GM23338 (cell line): ENCODE measurements around the gene GCHFR. TPM values are rescaled to one million over a fixed set of nuclear protein-coding genes. Genes with fewer than 3 reads are reported as not detected.

Experiments used
- ATAC-seq: fragments of 200-7000 bp; cut with Tn5 transposase; 3 replicates; pipeline ENCODE4 v1.9.1; 2020
- DNase-seq: peaks from one replicate; pipeline ENCODE4 v3.0.0-alpha.2; 2015; ENCODE audit warnings: low spot score
- H2AFZ ChIP-seq: fragments of 200-600 bp; sonication (generic); 2 replicates; pipeline ENCODE4 v1.8.0; 2016; ENCODE audit warnings: antibody characterized with exemption, mild to moderate bottlenecking, moderate library complexity
- H3F3A ChIP-seq: fragments of 200-600 bp; sonication (generic); replicated peaks from 2 replicates; pipeline ENCODE4 v1.8.0; 2017; ENCODE audit warnings: antibody characterized with exemption, mixed run types, low read depth
- H3K27ac ChIP-seq: fragments of 200-600 bp; sonication (generic); 2 replicates; pipeline ENCODE4 v1.6.1; 2016; ENCODE audit warnings: low read depth
- H3K27me3 ChIP-seq: fragments of 200-600 bp; sonication (generic); 2 replicates; pipeline ENCODE4 v1.8.0; 2016; ENCODE audit warnings: mild to moderate bottlenecking, mixed run types, moderate library complexity; ENCODE audit not compliant: insufficient read depth
- H3K36me3 ChIP-seq: fragments of 200-600 bp; sonication (generic); 2 replicates; pipeline ENCODE4 v1.8.0; 2016; ENCODE audit warnings: mild to moderate bottlenecking; ENCODE audit not compliant: insufficient read depth
- H3K4me1 ChIP-seq: fragments of 200-600 bp; sonication (generic); 2 replicates; pipeline ENCODE4 v1.8.0; 2016; ENCODE audit warnings: mild to moderate bottlenecking, moderate library complexity; ENCODE audit not compliant: insufficient read depth
- H3K4me2 ChIP-seq: fragments of 200-600 bp; sonication (generic); 2 replicates; pipeline ENCODE4 v1.7.1; 2017; ENCODE audit warnings: mixed run types
- H3K4me3 ChIP-seq: fragments of 200-600 bp; sonication (generic); 2 replicates; pipeline ENCODE4 v1.6.1; 2016; ENCODE audit warnings: mixed run types
- H3K79me2 ChIP-seq: fragments of 200-600 bp; sonication (generic); replicated peaks from 2 replicates; pipeline ENCODE4 v1.8.0; 2017; ENCODE audit warnings: mild to moderate bottlenecking; ENCODE audit not compliant: insufficient read depth
- H3K9me2 ChIP-seq: fragments of 200-600 bp; sonication (generic); 2 replicates; pipeline ENCODE4 v1.8.0; 2017; ENCODE audit not compliant: insufficient read depth
- H4K20me1 ChIP-seq: fragments of 200-600 bp; sonication (generic); replicated peaks from 2 replicates; pipeline ENCODE4 v1.8.0; 2017; ENCODE audit warnings: mild to moderate bottlenecking; ENCODE audit not compliant: insufficient read depth
- H3K27ac Mint-ChIP-seq: 2 replicates; pipeline ENCODE4 v1.8.0; 2020; ENCODE audit warnings: inconsistent platforms, mild to moderate bottlenecking, moderate library complexity, mixed read lengths
- H3K27me3 Mint-ChIP-seq: 3 replicates; pipeline ENCODE4 v1.8.0; 2022; ENCODE audit warnings: low read depth, mild to moderate bottlenecking, moderate library complexity, mixed read lengths, inconsistent platforms; ENCODE audit not compliant: insufficient read depth, poor library complexity
- H3K36me3 Mint-ChIP-seq: 3 replicates; pipeline ENCODE4 v1.8.0; 2021; ENCODE audit warnings: low read depth, mild to moderate bottlenecking, inconsistent platforms, moderate library complexity, mixed read lengths
- H3K4me1 Mint-ChIP-seq: 3 replicates; pipeline ENCODE4 v1.8.0; 2020; ENCODE audit warnings: mild to moderate bottlenecking, inconsistent platforms, mixed read lengths
- H3K4me3 Mint-ChIP-seq: 3 replicates; pipeline ENCODE4 v1.8.0; 2021; ENCODE audit warnings: moderate library complexity, mild to moderate bottlenecking, inconsistent platforms, mixed read lengths
- H3K9me3 Mint-ChIP-seq: 3 replicates; pipeline ENCODE4 v1.8.0; 2020; ENCODE audit warnings: moderate library complexity, mild to moderate bottlenecking, inconsistent platforms, mixed read lengths
- EZH2 ChIP-seq: fragments of 200-600 bp; sonication (generic); IDR thresholded peaks from one replicate; pipeline ENCODE4 v1.8.0; 2017; ENCODE audit warnings: antibody characterized with exemption, mild to moderate bottlenecking, low read depth; ENCODE audit not compliant: unreplicated experiment
- JUNB ChIP-seq: IDR thresholded peaks from one replicate; pipeline ENCODE4 v1.6.1; 2016; ENCODE audit warnings: antibody characterized with exemption; ENCODE audit not compliant: unreplicated experiment
- NANOG ChIP-seq: IDR thresholded peaks from 2 replicates; pipeline ENCODE4 v1.6.1; 2016; ENCODE audit warnings: antibody characterized with exemption, borderline replicate concordance
- polyA plus RNA-seq: library from polyadenylated mRNA; unstranded; fragments of >200 nt; fragmentation: Nextera tagmentation; extraction: Ambion mirVana; gene quantifications from 2 replicates; pipeline ENCODE4 v1.2.1, GENCODE V29; 2016
- total RNA-seq: library from RNA; depleted of rRNA; stranded (reverse); fragments of >200 nt; shearing (Covaris generic); gene quantifications from 2 replicates; pipeline ENCODE4 v1.2.3, GENCODE V29; 2014
- TF ChIP-seq, protein P1 (sequence below): IDR thresholded peaks from one replicate; pipeline ENCODE4 v1.6.1; 2018; ENCODE audit warnings: antibody characterized with exemption; ENCODE audit not compliant: unreplicated experiment
- TF ChIP-seq, protein P2 (sequence below): IDR thresholded peaks from 2 replicates; pipeline ENCODE4 v1.6.1; 2016; ENCODE audit warnings: antibody characterized with exemption
- TF ChIP-seq, protein P3 (sequence below): fragments of 250-450 bp; sonication (Bioruptor Pico); IDR thresholded peaks from 2 replicates; pipeline ENCODE4 v1.5.0; 2020; ENCODE audit warnings: mild to moderate bottlenecking, moderate library complexity

Gene GCHFR
- total and polyA plus RNA-seq, 2 experiments from 2014 or later: 38.9 to 44.2 TPM

DNA sequence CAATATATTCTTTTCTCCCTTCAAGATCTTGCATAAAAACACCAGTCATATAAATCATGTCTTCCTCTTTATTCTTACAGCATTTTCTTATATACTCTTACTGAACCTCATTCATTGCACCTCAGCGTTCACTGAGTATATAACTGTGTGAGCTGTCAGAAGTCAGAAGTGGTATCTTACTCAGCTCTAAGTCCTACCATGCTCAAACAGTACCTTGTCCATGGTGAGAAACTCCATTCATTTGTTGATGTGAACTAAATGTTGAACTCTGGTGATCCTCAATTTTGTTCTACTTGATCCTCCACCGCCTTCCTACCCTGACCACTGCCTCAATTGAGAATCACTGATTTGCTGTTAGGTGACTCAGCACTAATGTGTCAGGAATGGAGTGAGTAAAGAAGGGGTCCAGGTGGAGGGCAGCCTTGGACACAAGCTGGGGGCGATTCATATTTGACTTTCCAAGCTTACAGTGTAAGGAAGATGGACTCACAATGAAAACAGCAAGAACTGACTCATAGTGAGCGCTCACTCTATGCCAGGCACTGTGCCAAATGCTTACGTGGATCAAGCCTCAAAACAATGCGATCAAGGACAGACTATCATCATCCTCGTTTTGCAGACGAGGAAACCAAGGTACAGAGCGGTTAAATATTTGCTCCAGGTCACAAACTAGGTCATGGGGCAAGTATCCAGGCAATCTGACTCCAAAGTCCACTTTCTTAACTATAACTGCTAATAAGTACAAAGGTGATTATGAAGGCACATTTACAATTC, 29.5 kb downstream of the GCHFR start:
- Histone ChIP-seq H2AFZ (no peak overlapping the region), H3K79me2 (peaks cover 43% of the 10 kb centered on the region), H3F3A (0 out of 2 replicates have a peak, but pooled peaks cover 4% of the 10 kb centered on the region), H3K27ac (no peak overlapping the region), H3K27me3 (no peaks in the 10 kb centered on the region), H3K4me2 (no peak overlapping the region), H3K4me3 (no peak overlapping the region), H3K9me2 (no peaks in the 10 kb centered on the region), H3K36me3 (no peaks in the 10 kb centered on the region), H3K4me1 (peaks cover 47% of the 10 kb centered on the region), H4K20me1 (0 out of 2 replicates have a peak, but pooled peaks cover 3% of the 10 kb centered on the region)
- Mint-ChIP-seq H3K27me3 (peaks cover 9% of the 10 kb centered on the region), H3K4me1 (peaks cover 42% of the 10 kb centered on the region), H3K27ac (peak overlapping the region; percentile 65), H3K9me3 (no peaks in the 10 kb centered on the region), H3K36me3 (peaks cover 12% of the 10 kb centered on the region; the same call in 2 of the 3 replicates), H3K4me3 (no peak overlapping the region)
- DNase-seq (no peak), ATAC-seq (no peak)
- TF ChIP-seq, protein P1, sequence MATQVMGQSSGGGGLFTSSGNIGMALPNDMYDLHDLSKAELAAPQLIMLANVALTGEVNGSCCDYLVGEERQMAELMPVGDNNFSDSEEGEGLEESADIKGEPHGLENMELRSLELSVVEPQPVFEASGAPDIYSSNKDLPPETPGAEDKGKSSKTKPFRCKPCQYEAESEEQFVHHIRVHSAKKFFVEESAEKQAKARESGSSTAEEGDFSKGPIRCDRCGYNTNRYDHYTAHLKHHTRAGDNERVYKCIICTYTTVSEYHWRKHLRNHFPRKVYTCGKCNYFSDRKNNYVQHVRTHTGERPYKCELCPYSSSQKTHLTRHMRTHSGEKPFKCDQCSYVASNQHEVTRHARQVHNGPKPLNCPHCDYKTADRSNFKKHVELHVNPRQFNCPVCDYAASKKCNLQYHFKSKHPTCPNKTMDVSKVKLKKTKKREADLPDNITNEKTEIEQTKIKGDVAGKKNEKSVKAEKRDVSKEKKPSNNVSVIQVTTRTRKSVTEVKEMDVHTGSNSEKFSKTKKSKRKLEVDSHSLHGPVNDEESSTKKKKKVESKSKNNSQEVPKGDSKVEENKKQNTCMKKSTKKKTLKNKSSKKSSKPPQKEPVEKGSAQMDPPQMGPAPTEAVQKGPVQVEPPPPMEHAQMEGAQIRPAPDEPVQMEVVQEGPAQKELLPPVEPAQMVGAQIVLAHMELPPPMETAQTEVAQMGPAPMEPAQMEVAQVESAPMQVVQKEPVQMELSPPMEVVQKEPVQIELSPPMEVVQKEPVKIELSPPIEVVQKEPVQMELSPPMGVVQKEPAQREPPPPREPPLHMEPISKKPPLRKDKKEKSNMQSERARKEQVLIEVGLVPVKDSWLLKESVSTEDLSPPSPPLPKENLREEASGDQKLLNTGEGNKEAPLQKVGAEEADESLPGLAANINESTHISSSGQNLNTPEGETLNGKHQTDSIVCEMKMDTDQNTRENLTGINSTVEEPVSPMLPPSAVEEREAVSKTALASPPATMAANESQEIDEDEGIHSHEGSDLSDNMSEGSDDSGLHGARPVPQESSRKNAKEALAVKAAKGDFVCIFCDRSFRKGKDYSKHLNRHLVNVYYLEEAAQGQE: no peak
- no peak for TF ChIP-seq JUNB
- TF ChIP-seq, protein P2, sequence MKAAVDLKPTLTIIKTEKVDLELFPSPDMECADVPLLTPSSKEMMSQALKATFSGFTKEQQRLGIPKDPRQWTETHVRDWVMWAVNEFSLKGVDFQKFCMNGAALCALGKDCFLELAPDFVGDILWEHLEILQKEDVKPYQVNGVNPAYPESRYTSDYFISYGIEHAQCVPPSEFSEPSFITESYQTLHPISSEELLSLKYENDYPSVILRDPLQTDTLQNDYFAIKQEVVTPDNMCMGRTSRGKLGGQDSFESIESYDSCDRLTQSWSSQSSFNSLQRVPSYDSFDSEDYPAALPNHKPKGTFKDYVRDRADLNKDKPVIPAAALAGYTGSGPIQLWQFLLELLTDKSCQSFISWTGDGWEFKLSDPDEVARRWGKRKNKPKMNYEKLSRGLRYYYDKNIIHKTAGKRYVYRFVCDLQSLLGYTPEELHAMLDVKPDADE: no peak

DNA sequence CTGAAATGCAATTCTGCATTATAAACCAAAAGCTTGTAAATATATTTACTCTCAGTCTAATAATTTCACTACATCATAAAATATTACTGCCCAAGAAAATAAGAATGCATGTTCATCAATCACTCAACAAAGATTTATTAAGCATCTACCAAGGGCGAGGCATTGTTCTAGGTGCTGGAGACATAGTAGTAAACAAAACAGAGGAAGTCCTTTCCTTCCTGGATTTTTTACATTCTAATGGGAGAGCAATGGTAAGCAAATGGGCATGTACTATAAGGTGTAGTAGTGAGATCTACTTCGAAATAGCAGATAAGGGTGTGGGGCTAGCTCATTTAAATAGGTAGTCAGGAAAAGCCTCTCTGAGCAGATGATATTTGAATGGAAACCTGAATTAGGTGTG, 32.2 kb downstream of the GCHFR start:
- H4K20me1 ChIP-seq: 0 out of 2 replicates have a peak, but pooled peaks cover 1% of the 10 kb centered on the region
- Mint-ChIP-seq H3K4me3 (no peak overlapping the region; the same call in 2 of the 3 replicates), H3K9me3 (no peaks in the 10 kb centered on the region), H3K4me1 (peaks cover 46% of the 10 kb centered on the region), H3K27ac (peak overlapping the region; percentile 47; the same call in 1 of the 2 replicates), H3K27me3 (peaks cover 8% of the 10 kb centered on the region), H3K36me3 (peaks cover 14% of the 10 kb centered on the region; the same call in 2 of the 3 replicates)
- H2AFZ ChIP-seq: no peak overlapping the region
- H3K9me2 ChIP-seq: no peaks in the 10 kb centered on the region
- DNase-seq (no peak), ATAC-seq (no peak)
- peak overlapping the region; percentile 64 for H3K4me2 ChIP-seq
- TF ChIP-seq EZH2 (no peak), NANOG (no peak)
- TF ChIP-seq, protein P3, sequence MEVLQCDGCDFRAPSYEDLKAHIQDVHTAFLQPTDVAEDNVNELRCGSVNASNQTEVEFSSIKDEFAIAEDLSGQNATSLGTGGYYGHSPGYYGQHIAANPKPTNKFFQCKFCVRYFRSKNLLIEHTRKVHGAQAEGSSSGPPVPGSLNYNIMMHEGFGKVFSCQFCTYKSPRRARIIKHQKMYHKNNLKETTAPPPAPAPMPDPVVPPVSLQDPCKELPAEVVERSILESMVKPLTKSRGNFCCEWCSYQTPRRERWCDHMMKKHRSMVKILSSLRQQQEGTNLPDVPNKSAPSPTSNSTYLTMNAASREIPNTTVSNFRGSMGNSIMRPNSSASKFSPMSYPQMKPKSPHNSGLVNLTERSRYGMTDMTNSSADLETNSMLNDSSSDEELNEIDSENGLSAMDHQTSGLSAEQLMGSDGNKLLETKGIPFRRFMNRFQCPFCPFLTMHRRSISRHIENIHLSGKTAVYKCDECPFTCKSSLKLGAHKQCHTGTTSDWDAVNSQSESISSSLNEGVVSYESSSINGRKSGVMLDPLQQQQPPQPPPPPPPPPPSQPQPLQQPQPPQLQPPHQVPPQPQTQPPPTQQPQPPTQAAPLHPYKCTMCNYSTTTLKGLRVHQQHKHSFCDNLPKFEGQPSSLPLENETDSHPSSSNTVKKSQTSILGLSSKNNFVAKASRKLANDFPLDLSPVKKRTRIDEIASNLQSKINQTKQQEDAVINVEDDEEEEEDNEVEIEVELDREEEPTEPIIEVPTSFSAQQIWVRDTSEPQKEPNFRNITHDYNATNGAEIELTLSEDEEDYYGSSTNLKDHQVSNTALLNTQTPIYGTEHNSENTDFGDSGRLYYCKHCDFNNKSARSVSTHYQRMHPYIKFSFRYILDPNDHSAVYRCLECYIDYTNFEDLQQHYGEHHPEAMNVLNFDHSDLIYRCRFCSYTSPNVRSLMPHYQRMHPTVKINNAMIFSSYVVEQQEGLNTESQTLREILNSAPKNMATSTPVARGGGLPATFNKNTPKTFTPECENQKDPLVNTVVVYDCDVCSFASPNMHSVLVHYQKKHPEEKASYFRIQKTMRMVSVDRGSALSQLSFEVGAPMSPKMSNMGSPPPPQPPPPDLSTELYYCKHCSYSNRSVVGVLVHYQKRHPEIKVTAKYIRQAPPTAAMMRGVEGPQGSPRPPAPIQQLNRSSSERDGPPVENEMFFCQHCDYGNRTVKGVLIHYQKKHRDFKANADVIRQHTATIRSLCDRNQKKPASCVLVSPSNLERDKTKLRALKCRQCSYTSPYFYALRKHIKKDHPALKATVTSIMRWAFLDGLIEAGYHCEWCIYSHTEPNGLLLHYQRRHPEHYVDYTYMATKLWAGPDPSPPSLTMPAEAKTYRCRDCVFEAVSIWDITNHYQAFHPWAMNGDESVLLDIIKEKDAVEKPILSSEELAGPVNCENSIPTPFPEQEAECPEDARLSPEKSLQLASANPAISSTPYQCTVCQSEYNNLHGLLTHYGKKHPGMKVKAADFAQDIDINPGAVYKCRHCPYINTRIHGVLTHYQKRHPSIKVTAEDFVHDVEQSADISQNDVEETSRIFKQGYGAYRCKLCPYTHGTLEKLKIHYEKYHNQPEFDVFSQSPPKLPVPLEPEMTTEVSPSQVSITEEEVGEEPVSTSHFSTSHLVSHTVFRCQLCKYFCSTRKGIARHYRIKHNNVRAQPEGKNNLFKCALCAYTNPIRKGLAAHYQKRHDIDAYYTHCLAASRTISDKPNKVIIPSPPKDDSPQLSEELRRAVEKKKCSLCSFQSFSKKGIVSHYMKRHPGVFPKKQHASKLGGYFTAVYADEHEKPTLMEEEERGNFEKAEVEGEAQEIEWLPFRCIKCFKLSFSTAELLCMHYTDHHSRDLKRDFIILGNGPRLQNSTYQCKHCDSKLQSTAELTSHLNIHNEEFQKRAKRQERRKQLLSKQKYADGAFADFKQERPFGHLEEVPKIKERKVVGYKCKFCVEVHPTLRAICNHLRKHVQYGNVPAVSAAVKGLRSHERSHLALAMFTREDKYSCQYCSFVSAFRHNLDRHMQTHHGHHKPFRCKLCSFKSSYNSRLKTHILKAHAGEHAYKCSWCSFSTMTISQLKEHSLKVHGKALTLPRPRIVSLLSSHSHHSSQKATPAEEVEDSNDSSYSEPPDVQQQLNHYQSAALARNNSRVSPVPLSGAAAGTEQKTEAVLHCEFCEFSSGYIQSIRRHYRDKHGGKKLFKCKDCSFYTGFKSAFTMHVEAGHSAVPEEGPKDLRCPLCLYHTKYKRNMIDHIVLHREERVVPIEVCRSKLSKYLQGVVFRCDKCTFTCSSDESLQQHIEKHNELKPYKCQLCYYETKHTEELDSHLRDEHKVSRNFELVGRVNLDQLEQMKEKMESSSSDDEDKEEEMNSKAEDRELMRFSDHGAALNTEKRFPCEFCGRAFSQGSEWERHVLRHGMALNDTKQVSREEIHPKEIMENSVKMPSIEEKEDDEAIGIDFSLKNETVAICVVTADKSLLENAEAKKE: no peak
- no peaks in the 10 kb centered on the region for H3K27me3 ChIP-seq
- H3K4me3 ChIP-seq: no peak overlapping the region
- H3F3A ChIP-seq: peaks cover 3% of the 10 kb centered on the region; the same call in 1 of the 2 replicates
- peaks cover 46% of the 10 kb centered on the region for H3K79me2 ChIP-seq
- H3K36me3 ChIP-seq: no peaks in the 10 kb centered on the region
- peaks cover 50% of the 10 kb centered on the region for H3K4me1 ChIP-seq
- H3K27ac ChIP-seq: peak overlapping the region; percentile 43; the same call in 1 of the 2 replicates
